Epithelial cell of esophagus (primary cell): ENCODE results near the gene GIT2.

Source experiments
- DNase-seq: peaks from one replicate; pipeline ENCODE4 v3.0.0; 2010; ENCODE audit warnings: low read depth
- H3K4me3 ChIP-seq: 2 replicates; pipeline ENCODE4 v1.5.1; 2011; ENCODE audit warnings: mild to moderate bottlenecking, low read length, control low read depth
- TF ChIP-seq, protein P1 (sequence below): IDR thresholded peaks from 2 replicates; pipeline ENCODE4 v1.5.1; 2011; ENCODE audit warnings: low read depth, mild to moderate bottlenecking, low read length, control low read depth, inconsistent platforms; ENCODE audit not compliant: insufficient read depth; ENCODE audit errors: missing control alignments

The GIT2 gene

GRCh38 chr12:109952873-109953272, 43.3 kb downstream of the GIT2 start:
- DNase-seq = no peak
- TF ChIP-seq, protein P1, sequence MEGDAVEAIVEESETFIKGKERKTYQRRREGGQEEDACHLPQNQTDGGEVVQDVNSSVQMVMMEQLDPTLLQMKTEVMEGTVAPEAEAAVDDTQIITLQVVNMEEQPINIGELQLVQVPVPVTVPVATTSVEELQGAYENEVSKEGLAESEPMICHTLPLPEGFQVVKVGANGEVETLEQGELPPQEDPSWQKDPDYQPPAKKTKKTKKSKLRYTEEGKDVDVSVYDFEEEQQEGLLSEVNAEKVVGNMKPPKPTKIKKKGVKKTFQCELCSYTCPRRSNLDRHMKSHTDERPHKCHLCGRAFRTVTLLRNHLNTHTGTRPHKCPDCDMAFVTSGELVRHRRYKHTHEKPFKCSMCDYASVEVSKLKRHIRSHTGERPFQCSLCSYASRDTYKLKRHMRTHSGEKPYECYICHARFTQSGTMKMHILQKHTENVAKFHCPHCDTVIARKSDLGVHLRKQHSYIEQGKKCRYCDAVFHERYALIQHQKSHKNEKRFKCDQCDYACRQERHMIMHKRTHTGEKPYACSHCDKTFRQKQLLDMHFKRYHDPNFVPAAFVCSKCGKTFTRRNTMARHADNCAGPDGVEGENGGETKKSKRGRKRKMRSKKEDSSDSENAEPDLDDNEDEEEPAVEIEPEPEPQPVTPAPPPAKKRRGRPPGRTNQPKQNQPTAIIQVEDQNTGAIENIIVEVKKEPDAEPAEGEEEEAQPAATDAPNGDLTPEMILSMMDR = no peak
- H3K4me3 ChIP-seq = no peak overlapping the region

DNA sequence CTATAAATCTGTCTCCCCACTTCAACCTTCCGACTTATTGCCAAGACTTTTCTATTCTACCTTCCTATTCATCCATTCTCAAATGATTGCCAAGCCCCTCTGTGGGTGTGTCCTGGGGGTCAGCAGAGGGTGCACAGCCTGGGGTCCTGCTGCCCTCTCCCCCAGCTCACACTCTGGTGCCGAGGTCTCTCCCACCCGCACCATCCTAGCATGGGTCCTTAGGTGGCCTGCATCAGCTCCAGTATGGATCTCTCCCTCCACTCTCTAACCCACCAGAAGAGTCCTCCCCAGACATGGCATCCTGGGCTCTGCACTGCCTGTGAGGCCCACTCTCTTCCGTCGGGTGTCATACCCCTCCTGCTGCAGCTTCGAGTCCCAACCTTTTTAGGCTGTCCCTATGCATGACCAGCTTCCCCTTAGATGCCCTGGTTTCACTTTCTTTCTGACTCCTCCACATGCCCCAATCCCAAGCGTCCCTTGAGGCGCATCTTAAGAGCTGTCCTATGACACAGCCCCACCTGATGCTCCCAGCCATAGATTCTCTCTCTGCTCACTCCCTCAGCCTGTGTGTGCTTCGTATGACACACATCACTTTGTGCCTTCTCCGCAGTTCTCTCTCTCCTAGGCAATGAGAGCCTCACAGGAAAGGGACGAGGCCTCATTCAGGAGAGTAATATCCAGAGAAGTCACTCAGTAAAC, 43.9 kb downstream of the GIT2 start:
- TF ChIP-seq, protein P1 = no peak
- H3K4me3 ChIP-seq = no peak overlapping the region
- DNase-seq = no peak

DNA sequence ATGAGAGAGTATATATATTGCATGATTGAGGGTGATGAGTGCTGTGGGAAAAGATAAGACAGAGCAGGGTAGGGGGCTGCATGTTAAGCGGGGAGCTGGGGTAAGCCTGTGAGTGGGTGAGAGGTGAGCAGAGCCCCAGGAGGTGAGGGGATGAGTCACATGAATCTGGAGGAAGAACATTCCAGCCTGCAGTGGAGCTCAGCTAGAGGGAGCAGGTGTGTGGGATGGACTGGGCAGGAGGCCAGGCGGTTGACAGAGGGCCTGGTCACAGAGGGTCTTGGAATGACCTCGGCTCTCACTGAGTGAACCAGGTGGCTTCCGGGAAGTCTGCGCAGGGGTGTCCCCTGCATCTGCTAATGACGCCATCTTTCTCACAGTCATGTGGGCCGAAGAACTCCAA, 44.4 kb downstream of the GIT2 start:
- TF ChIP-seq, protein P1 = no peak
- H3K4me3 ChIP-seq = no peak overlapping the region
- DNase-seq = peak; percentile 73

DNA sequence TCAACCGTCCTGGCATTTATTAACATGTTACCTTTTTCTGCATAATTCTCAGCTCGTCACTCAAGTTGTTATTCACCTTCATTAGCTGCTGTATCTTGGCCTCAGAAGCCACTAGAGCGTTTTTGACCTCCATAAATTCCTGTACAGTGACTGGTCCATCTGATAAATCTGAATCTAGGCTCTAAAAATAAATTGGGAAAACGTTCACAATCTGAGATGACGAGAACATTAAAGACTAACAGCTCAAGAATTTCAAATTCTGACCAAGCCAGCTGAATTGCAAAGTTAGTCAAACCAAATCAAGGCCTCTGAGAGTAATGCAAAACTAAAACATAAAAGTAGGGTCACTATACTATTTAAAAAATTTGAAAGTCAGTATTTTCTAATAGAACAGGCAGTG, 45.0 kb downstream of the GIT2 start:
- TF ChIP-seq, protein P1 = no peak
- peak; percentile 19 for DNase-seq
- no peak overlapping the region for H3K4me3 ChIP-seq

- no peak for DNase-seq
- H3K4me3 ChIP-seq = no peak overlapping the region
- TF ChIP-seq, protein P1 = no peak
These were observed 45.5 kb downstream of the GIT2 start for GRCh38 chr12:109950625-109951024.

GRCh38 chr12:109949089-109949488, 47.1 kb downstream of the GIT2 start:
- no peak overlapping the region for H3K4me3 ChIP-seq
- TF ChIP-seq, protein P1 = no peak
- DNase-seq = no peak

GRCh38 chr12:109948368-109948767, 47.8 kb downstream of the GIT2 start:
- H3K4me3 ChIP-seq = no peak overlapping the region
- no peak for DNase-seq
- TF ChIP-seq, protein P1 = no peak
